AG09319 (cell line): ENCODE results near the gene GGPS1.
"Not testable (repeated sequence)": the region's sequence is repeated elsewhere in the genome, so short reads cannot be mapped to it uniquely, and the experiment has no call there.

Experiments used
- DNase-seq: peaks from one replicate; pipeline ENCODE4 v3.0.0-alpha.2; 2010; ENCODE audit warnings: low read depth; ENCODE audit errors: extremely low read depth
- CTCF ChIP-seq: IDR thresholded peaks from 2 replicates; pipeline ENCODE4 v1.5.1; 2011; ENCODE audit warnings: low read depth, mild to moderate bottlenecking, inconsistent platforms, low read length, moderate library complexity

Gene GGPS1

GRCh38 chr1:235367000-235367908 lies 38.9 kb downstream of the GGPS1 start, which contains the start of gene TBCE:
Gene TBCE, plus strand, starts transcription at chr1:235367427. Its CDS starts 12,623 bp downstream, at chr1:235380050.
- peak; percentile 85 for DNase-seq
- TF ChIP-seq CTCF = peak; percentile 26

- TF ChIP-seq CTCF = no peak
- DNase-seq = no peak
Measured at GRCh38 chr1:235368428-235368827, 40.1 kb downstream of the GGPS1 start.

GRCh38 chr1:235369802-235370201 lies 41.4 kb downstream of the GGPS1 start:
- no peak for TF ChIP-seq CTCF
- DNase-seq = no peak

GRCh38 chr1:235375919-235376605 lies 47.7 kb downstream of the GGPS1 start:
- no peak for TF ChIP-seq CTCF
- no peak for DNase-seq

GRCh38 chr1:235378134-235378735 lies 49.9 kb downstream of the GGPS1 start:
- not testable (repeated sequence) for DNase-seq

GRCh38 chr1:235381955-235382739 lies 53.8 kb downstream of the GGPS1 start:
- DNase-seq = not testable (repeated sequence)

GRCh38 chr1:235385633-235386032 lies 57.3 kb downstream of the GGPS1 start:
- not testable (repeated sequence) for DNase-seq

GRCh38 chr1:235391874-235392273 lies 63.5 kb downstream of the GGPS1 start:
- no peak for TF ChIP-seq CTCF
- DNase-seq = no peak
